GM19099 (cell line): ENCODE measurements around the gene GABRP.

ENCODE experiments used
- POLR2A ChIP-seq: IDR thresholded peaks from 3 replicates; pipeline ENCODE4 v1.6.1; 2011; ENCODE audit warnings: low read depth; ENCODE audit not compliant: insufficient read length; ENCODE audit errors: extremely low read depth

The GABRP gene, protein sequence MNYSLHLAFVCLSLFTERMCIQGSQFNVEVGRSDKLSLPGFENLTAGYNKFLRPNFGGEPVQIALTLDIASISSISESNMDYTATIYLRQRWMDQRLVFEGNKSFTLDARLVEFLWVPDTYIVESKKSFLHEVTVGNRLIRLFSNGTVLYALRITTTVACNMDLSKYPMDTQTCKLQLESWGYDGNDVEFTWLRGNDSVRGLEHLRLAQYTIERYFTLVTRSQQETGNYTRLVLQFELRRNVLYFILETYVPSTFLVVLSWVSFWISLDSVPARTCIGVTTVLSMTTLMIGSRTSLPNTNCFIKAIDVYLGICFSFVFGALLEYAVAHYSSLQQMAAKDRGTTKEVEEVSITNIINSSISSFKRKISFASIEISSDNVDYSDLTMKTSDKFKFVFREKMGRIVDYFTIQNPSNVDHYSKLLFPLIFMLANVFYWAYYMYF

GRCh38 chr5:170783498-170784247, at the start of gene GABRP:
TSS of gene GABRP (plus strand) at chr5:170783725. CDS start at chr5:170788616, 4,891 bp downstream.
- no peak for TF ChIP-seq POLR2A

DNA sequence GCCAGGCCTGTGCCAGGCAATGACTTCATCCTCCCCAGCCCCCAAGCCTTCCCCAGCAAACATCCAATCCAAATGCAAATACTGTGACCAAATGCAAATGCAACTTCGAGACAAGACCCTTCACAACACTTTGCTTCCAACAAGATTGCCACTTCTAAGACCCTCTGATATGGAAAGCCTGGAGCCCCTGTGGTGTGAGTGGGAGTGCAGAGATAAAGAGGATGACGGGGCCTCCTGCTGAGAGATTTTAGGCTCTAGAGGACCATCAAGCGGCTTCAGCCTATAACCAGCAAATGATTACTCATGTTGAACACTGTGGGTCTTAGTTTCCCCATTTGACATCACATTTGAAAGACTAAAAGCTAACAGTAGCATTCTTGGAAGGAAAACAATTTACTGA, 46.6 kb upstream of the GABRP start:
- no peak for TF ChIP-seq POLR2A

- TF ChIP-seq POLR2A = no peak
Observed at GRCh38 chr5:170737591-170737990, 45.9 kb upstream of the GABRP start.

GRCh38 chr5:170738840-170739239, 44.7 kb upstream of the GABRP start:
- no peak for TF ChIP-seq POLR2A

GRCh38 chr5:170739446-170739845, 44.1 kb upstream of the GABRP start:
- no peak for TF ChIP-seq POLR2A

DNA sequence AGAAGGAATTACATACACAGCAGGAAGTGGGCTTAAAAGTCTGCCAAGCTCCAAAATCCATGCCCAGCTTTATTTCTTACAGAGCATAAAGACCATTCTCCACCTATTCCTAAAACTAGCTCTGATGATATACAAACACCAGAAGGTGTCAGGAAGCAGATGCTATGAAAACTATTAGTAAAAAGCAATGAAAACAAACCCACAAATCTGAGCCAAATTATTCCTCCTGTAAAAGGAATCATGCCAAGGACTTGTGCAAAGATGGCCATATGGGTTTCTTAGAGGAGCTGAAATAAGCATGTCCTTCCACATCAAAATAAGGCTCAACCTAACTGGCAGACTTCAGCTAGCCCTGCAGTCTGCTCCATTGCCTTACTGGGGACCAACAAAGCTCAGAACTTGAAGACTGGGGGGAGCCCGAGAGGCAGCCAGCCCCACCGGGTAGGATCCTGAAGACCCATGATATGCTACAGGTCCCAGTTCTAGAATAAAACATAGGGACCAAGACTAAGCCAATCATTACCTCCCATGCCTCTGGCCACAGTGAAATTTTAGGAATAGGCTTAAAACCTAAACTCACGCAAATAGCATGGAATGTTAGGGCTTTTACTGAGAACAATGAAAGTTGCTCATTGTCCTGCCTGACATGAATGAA, 42.8 kb upstream of the GABRP start:
- TF ChIP-seq POLR2A = no peak

GRCh38 chr5:170741801-170742200, 41.7 kb upstream of the GABRP start:
- no peak for TF ChIP-seq POLR2A

DNA sequence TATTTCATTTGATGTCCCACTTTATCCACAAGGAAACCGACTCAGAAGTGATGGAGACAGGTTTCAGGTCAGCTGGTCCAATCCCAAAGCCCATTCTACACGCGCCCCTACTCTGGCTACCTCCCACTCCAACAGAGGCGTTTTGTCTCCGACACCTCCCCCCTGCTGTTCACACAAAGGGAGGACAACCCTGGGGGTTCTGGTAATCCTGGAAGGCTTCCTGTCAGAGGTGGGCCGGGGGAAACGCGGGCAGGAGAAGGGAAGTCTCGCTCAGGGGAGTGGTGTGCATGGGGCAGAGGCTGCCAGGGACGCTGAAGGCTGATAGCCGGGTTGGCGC, 39.7 kb upstream of the GABRP start:
- TF ChIP-seq POLR2A = no peak

- TF ChIP-seq POLR2A = no peak
Observed at GRCh38 chr5:170745481-170746071, 37.9 kb upstream of the GABRP start.

DNA sequence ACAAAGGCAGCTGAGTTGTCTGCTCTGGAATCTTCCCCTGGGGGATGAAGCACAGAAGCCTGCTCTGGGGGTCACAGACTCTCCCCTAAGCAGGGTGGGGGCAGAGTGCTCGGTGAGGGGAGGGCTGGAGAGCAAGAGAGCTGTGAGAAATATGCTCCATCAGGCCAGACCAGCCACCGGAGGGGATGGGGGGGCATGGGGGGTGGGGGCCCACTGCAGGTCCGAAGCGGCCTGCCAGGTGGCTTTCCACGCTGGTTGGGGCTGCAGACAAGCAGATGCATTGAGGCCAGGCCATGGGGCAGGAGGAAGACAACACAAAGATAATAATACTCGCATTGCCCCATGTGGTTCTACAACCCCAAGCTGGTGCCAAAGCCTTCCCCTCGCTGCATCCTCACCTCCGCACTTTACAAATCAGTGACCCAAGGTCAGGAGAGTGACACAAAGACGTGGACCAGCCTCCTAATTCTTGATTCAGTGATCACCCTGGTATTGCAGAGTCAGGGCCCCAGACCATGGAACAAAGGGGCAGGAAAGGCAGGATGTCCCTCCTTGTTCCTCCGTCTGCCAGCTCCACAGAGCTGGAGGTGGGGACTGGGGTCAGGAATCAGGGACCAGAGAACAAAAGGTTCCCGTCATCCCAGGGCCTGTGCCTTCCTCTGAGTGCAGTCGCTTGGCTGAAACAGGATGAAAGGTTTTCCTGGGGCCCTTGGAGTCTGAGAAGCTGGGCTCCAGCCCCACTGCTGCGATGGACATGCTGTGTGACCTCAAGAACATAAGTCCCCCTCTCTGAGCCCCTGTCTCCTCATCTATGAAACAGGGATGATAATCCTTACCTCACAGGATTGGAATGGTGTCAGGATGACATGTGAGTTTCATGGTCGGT, 37.2 kb upstream of the GABRP start:
- TF ChIP-seq POLR2A = no peak

GRCh38 chr5:170746961-170747340, 36.6 kb upstream of the GABRP start:
- TF ChIP-seq POLR2A = no peak

- TF ChIP-seq POLR2A = no peak
Observed at GRCh38 chr5:170747357-170747756, 36.2 kb upstream of the GABRP start.

DNA sequence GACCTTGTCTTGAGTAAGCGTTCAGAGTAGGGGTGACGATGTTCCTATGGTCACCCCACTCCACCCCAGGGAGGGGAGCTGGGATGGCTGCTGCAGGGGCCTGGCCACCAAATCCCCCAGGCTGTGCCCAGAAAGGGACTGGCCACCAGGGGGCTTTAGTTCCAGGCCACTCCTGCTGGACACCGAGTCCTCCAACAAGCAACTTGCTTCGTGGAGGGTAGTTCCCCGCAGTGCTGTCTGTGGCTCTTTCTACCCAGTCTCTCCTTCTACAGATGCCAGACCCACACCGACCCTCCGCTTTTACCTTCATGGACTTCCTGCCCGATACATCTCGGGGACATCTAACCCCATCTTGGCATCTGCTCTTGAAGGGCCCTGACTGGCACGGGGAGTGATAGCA, 35.7 kb upstream of the GABRP start:
- TF ChIP-seq POLR2A = no peak

DNA sequence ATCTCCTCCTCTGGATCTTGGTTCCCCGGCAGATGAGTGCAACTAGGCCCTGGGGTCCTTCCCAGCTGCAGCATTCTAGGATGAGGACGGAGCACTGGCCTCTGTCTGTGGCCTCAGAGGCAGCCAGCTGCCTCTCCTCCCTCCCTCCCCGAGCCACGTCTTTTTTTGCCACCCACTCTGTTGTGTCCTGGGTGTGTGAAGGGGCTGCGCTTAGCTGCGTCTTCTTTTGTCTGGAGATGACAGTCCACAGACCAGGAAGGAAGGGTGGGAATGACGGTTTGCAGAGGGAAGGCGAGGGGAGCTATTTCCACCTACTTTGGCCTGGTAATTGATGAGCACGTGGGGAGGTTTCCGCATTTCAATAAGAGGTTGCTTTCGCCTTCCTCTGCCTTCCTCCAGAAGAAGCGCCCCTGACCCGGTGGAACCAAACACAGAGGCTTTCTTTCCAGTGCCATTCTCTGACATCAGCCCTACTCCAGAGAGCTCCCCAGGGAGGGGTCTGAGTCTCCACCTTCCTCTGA, 34.5 kb upstream of the GABRP start:
- no peak for TF ChIP-seq POLR2A
